WTC11 (cell line): ENCODE data around the gene ASTN2. TPM values are rescaled to one million over a fixed set of nuclear protein-coding genes. Genes with fewer than 3 reads are reported as not detected.

Source experiments
- ATAC-seq: fragments of 200-7000 bp; cut with Tn5 transposase; 2 replicates; pipeline ENCODE4 v1.10.0; 2021; ENCODE audit warnings: mild to moderate bottlenecking, moderate library complexity
- CTCF ChIA-PET: fragments of 300-600 bp; sonication (Branson Sonifier 250); formaldehyde crosslinking; loops from one replicate; lab custom pipeline; 2021; ENCODE audit warnings: antibody characterized with exemption; lab: Charles Lee
- POLR2A ChIA-PET: fragments of 350-600 bp; sonication (Branson Sonifier 250); formaldehyde crosslinking; loops from one replicate; lab custom pipeline; 2021; ENCODE audit warnings: antibody characterized with exemption; lab: Charles Lee
- DNase-seq: peaks from one replicate; pipeline ENCODE4 v3.0.0; 2021; ENCODE audit warnings: low spot score
- H3K27ac Mint-ChIP-seq: 2 replicates; pipeline ENCODE4 v1.8.0; 2021; ENCODE audit warnings: mixed read lengths
- H3K27me3 Mint-ChIP-seq: 2 replicates; pipeline ENCODE4 v1.8.0; 2021; ENCODE audit warnings: low read depth, mild to moderate bottlenecking, moderate library complexity, mixed read lengths
- H3K36me3 Mint-ChIP-seq: 2 replicates; pipeline ENCODE4 v1.8.0; 2021; ENCODE audit warnings: mixed read lengths
- H3K4me1 Mint-ChIP-seq: 2 replicates; pipeline ENCODE4 v1.8.0; 2022; ENCODE audit warnings: mixed read lengths
- H3K4me3 Mint-ChIP-seq: 2 replicates; pipeline ENCODE4 v1.8.0; 2021; ENCODE audit warnings: mild to moderate bottlenecking, moderate library complexity, mixed read lengths
- H3K9me3 Mint-ChIP-seq: 2 replicates; pipeline ENCODE4 v1.8.0; 2021; ENCODE audit warnings: mixed read lengths
- ATF1 ChIP-seq: sonication (generic); formaldehyde crosslinking; IDR thresholded peaks from 2 replicates; pipeline ENCODE4 v1.8.1; 2023; ENCODE audit warnings: mild to moderate bottlenecking, moderate library complexity, missing genetic modification reagents
- CREM ChIP-seq: sonication (generic); formaldehyde crosslinking; IDR thresholded peaks from 2 replicates; pipeline ENCODE4 v1.8.1; 2022; ENCODE audit warnings: mild to moderate bottlenecking, missing genetic modification reagents, moderate library complexity
- FOXJ3 ChIP-seq: sonication (generic); formaldehyde crosslinking; IDR thresholded peaks from 2 replicates; pipeline ENCODE4 v1.9.0; 2021; ENCODE audit warnings: missing genetic modification reagents, mild to moderate bottlenecking, borderline replicate concordance
- GTF2I ChIP-seq: fragments of 250-450 bp; sonication (Bioruptor Pico); conservative IDR thresholded peaks from 2 replicates; pipeline ENCODE4 v1.4.0; 2021; ENCODE audit warnings: mild to moderate bottlenecking
- HMGA2 ChIP-seq: fragments of 250-450 bp; sonication (Bioruptor Pico); IDR thresholded peaks from 2 replicates; pipeline ENCODE4 v1.4.0; 2021; ENCODE audit warnings: mild to moderate bottlenecking, moderate library complexity
- KAT7 ChIP-seq: sonication (generic); formaldehyde crosslinking; IDR thresholded peaks from 2 replicates; pipeline ENCODE4 v1.8.1; 2023; ENCODE audit warnings: missing genetic modification reagents, mild to moderate bottlenecking, borderline replicate concordance
- NR1H2 ChIP-seq: sonication (generic); formaldehyde crosslinking; IDR thresholded peaks from 2 replicates; pipeline ENCODE4 v1.9.0; 2021; ENCODE audit warnings: mild to moderate bottlenecking, moderate library complexity, missing genetic modification reagents
- OVOL2 ChIP-seq: fragments of 250-450 bp; sonication (Bioruptor Pico); IDR thresholded peaks from 2 replicates; pipeline ENCODE4 v1.9.0; 2021; ENCODE audit warnings: mild to moderate bottlenecking, borderline replicate concordance
- RORB ChIP-seq: fragments of 250-450 bp; sonication (Bioruptor Pico); IDR thresholded peaks from 2 replicates; pipeline ENCODE4 v1.9.0; 2021; ENCODE audit warnings: mild to moderate bottlenecking
- SMAD4 ChIP-seq: sonication (generic); formaldehyde crosslinking; IDR thresholded peaks from 2 replicates; pipeline ENCODE4 v1.8.0; 2022; ENCODE audit warnings: mild to moderate bottlenecking, missing genetic modification reagents
- SOX15 ChIP-seq: fragments of 250-450 bp; sonication (Bioruptor Pico); IDR thresholded peaks from 2 replicates; pipeline ENCODE4 v1.9.0; 2021; ENCODE audit warnings: mild to moderate bottlenecking
- TEAD1 ChIP-seq: sonication (generic); formaldehyde crosslinking; IDR thresholded peaks from 2 replicates; pipeline ENCODE4 v1.8.0; 2022; ENCODE audit warnings: mild to moderate bottlenecking, missing genetic modification reagents
- ZNF219 ChIP-seq: sonication (generic); formaldehyde crosslinking; IDR thresholded peaks from 2 replicates; pipeline ENCODE4 v1.8.0; 2023; ENCODE audit warnings: missing genetic modification reagents, mild to moderate bottlenecking, borderline replicate concordance
- ZNF396 ChIP-seq: fragments of 250-450 bp; sonication (Bioruptor Pico); IDR thresholded peaks from 2 replicates; pipeline ENCODE4 v1.8.0; 2021; ENCODE audit warnings: mild to moderate bottlenecking, moderate library complexity, borderline replicate concordance
- total RNA-seq: library from RNA; stranded (reverse); gene quantifications from 3 replicates; pipeline ENCODE4 v1.2.3, GENCODE V29; 2021
- TF ChIP-seq, protein P1 (sequence below): fragments of 250-450 bp; sonication (Bioruptor Pico); IDR thresholded peaks from 2 replicates; pipeline ENCODE4 v1.9.0; 2021; ENCODE audit warnings: moderate library complexity, mild to moderate bottlenecking, inconsistent platforms, borderline replicate concordance
- TF ChIP-seq, protein P2 (sequence below): sonication (generic); formaldehyde crosslinking; IDR thresholded peaks from 2 replicates; pipeline ENCODE4 v1.8.0; 2022; ENCODE audit warnings: missing genetic modification reagents
- TF ChIP-seq, protein P3 (sequence below): fragments of 250-450 bp; sonication (Bioruptor Pico); IDR thresholded peaks from 2 replicates; pipeline ENCODE4 v1.8.0; 2021; ENCODE audit warnings: mild to moderate bottlenecking
- TF ChIP-seq, protein P4 (sequence below): sonication (generic); formaldehyde crosslinking; IDR thresholded peaks from 2 replicates; pipeline ENCODE4 v1.8.0; 2022; ENCODE audit warnings: mild to moderate bottlenecking, missing genetic modification reagents
- TF ChIP-seq, protein P5 (sequence below): sonication (generic); formaldehyde crosslinking; IDR thresholded peaks from 2 replicates; pipeline ENCODE4 v1.8.1; 2022; ENCODE audit warnings: mild to moderate bottlenecking, missing genetic modification reagents, moderate library complexity, borderline replicate concordance
- TF ChIP-seq, protein P6 (sequence below): sonication (generic); formaldehyde crosslinking; IDR thresholded peaks from 2 replicates; pipeline ENCODE4 v1.8.0; 2022; ENCODE audit warnings: mild to moderate bottlenecking, missing genetic modification reagents
- TF ChIP-seq, protein P7 (sequence below): sonication (generic); formaldehyde crosslinking; IDR thresholded peaks from 2 replicates; pipeline ENCODE4 v1.8.1; 2023; ENCODE audit warnings: mild to moderate bottlenecking, missing genetic modification reagents

Gene ASTN2
- total RNA-seq, 1 experiment from 2014 or later: 16.2 TPM

DNA sequence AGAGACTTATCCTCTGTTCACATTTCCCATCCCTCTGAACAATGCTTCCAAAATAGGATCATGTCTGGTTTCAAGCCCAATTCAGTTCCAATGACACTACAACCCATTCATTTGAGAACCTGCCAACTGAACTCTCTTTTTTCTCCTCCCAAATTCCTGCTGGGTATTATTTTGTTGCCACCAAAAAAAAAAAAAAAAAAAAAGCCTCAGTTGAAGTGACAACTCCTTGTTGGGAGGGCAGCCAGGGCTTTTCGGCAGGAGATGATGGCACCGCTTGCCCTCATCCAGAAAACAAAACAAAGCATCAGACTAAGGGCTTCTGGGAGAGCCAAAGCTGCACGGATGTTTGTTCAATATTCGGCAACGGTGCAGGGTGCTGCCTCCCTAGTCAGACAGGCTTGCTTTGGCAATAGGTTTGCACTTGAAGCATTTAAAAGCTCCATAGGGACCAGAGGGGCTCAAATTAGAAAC lies 758.3 kb downstream of the ASTN2 start (continued):
- TF ChIP-seq, protein P1, sequence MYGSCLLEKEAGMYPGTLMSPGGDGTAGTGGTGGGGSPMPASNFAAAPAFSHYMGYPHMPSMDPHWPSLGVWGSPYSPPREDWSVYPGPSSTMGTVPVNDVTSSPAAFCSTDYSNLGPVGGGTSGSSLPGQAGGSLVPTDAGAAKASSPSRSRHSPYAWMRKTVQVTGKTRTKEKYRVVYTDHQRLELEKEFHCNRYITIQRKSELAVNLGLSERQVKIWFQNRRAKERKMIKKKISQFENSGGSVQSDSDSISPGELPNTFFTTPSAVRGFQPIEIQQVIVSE: no peak
- TF ChIP-seq KAT7: no peak
- no peak for TF ChIP-seq OVOL2 (CRISPR knock-in tag)

DNA sequence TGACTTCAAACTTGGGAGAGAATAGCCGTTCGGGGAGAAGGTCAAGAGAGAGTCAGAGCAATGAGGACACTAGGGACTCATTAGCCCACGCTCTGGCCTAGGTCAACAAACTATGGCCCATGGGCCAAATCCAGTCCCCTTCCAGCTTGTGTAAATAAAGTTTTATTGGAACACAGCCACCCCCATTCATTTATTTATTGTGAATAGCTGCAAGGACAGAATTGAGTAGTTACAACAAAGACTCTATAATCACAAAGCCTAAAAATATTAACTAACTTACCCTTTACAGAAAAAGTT lies 760.9 kb downstream of the ASTN2 start:
- ChIA-PET POLR2A (no interaction called here), CTCF (no interaction called here)
- DNase-seq (no peak), ATAC-seq (no peak)
- peaks cover 3% of the 10 kb centered on the region; the same call in 1 of the 2 replicates for H3K36me3 Mint-ChIP-seq
- H3K9me3 Mint-ChIP-seq: no peaks in the 10 kb centered on the region
- H3K4me1 Mint-ChIP-seq: peaks cover 6% of the 10 kb centered on the region; the same call in 1 of the 2 replicates
- H3K27ac Mint-ChIP-seq: no peak overlapping the region
- H3K27me3 Mint-ChIP-seq: no peaks in the 10 kb centered on the region
- no peak overlapping the region for H3K4me3 Mint-ChIP-seq
- TF ChIP-seq, protein P2, sequence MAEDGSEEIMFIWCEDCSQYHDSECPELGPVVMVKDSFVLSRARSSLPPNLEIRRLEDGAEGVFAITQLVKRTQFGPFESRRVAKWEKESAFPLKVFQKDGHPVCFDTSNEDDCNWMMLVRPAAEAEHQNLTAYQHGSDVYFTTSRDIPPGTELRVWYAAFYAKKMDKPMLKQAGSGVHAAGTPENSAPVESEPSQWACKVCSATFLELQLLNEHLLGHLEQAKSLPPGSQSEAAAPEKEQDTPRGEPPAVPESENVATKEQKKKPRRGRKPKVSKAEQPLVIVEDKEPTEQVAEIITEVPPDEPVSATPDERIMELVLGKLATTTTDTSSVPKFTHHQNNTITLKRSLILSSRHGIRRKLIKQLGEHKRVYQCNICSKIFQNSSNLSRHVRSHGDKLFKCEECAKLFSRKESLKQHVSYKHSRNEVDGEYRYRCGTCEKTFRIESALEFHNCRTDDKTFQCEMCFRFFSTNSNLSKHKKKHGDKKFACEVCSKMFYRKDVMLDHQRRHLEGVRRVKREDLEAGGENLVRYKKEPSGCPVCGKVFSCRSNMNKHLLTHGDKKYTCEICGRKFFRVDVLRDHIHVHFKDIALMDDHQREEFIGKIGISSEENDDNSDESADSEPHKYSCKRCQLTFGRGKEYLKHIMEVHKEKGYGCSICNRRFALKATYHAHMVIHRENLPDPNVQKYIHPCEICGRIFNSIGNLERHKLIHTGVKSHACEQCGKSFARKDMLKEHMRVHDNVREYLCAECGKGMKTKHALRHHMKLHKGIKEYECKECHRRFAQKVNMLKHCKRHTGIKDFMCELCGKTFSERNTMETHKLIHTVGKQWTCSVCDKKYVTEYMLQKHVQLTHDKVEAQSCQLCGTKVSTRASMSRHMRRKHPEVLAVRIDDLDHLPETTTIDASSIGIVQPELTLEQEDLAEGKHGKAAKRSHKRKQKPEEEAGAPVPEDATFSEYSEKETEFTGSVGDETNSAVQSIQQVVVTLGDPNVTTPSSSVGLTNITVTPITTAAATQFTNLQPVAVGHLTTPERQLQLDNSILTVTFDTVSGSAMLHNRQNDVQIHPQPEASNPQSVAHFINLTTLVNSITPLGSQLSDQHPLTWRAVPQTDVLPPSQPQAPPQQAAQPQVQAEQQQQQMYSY (CRISPR knock-in tag): no peak
- no peak for TF ChIP-seq SMAD4 (CRISPR knock-in tag)

DNA sequence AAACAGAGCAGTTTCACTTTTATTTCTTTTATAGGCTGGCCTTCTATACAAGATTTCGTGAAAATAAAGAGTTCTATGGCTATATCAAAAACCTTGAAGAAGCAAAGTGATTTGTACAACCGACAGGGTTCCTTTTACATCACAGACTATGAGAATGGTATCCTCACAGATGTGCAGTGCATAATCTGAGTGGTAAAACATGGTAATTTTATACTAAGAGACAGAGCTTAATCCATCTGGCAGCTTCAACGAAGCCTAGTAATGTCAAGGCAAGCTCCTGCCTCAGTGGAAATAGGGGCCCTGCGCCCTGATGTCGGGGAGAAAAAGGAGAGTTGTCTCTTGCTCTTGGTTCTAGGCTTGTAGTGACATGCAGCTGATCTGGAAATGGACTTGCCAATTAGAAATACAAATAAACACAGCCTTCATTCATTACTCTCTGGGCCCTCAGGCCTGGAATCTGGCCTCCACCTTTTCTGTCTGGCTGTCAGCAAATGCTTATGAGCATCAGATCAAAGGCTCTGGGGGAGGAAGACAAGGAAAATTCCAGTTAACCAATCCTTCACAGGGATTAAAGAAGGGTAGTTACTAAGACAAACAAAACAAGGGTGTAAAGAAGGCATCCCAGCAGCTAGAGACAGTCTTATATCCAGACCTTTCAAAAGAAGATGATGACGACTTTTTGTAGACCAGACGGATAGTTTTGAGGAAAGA lies 761.4 kb downstream of the ASTN2 start:
- H3K36me3 Mint-ChIP-seq: peaks cover 3% of the 10 kb centered on the region; the same call in 1 of the 2 replicates
- H3K27me3 Mint-ChIP-seq: no peaks in the 10 kb centered on the region
- H3K4me3 Mint-ChIP-seq: no peak overlapping the region
- no peak for DNase-seq
- CTCF ChIA-PET: no interaction called here
- H3K4me1 Mint-ChIP-seq: peaks cover 4% of the 10 kb centered on the region; the same call in 1 of the 2 replicates
- no peak for TF ChIP-seq KAT7
- TF ChIP-seq RORB (CRISPR knock-in tag): no peak
- TF ChIP-seq GTF2I (CRISPR knock-in tag): no peak
- no peak for TF ChIP-seq TEAD1 (CRISPR knock-in tag)
- no peak for TF ChIP-seq SOX15 (CRISPR knock-in tag)
- TF ChIP-seq, protein P3, sequence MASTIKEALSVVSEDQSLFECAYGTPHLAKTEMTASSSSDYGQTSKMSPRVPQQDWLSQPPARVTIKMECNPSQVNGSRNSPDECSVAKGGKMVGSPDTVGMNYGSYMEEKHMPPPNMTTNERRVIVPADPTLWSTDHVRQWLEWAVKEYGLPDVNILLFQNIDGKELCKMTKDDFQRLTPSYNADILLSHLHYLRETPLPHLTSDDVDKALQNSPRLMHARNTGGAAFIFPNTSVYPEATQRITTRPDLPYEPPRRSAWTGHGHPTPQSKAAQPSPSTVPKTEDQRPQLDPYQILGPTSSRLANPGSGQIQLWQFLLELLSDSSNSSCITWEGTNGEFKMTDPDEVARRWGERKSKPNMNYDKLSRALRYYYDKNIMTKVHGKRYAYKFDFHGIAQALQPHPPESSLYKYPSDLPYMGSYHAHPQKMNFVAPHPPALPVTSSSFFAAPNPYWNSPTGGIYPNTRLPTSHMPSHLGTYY (CRISPR knock-in tag): no peak
- TF ChIP-seq HMGA2 (CRISPR knock-in tag): no peak
- no peak for TF ChIP-seq FOXJ3
- TF ChIP-seq ATF1: no peak
- TF ChIP-seq, all 79 proteins: peak for 0
- POLR2A ChIA-PET: no interaction called here
- Mint-ChIP-seq H3K27ac (no peak overlapping the region), H3K9me3 (no peaks in the 10 kb centered on the region)
- no peak for ATAC-seq

DNA sequence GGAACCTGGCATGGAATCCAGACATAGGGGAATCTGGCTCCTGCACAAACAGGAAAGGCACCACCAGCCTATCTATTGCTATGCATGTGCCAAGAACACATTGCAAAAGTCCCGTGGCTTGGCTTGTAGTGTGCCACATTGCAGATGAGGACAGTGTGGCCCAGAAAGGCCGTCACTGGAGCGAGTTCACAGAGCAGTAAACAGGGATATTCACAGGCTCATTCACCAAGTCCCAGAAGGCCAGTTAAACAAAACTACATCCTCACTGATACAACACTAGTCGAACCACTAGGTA lies 767.4 kb downstream of the ASTN2 start:
- no peaks in the 10 kb centered on the region for H3K9me3 Mint-ChIP-seq
- TF ChIP-seq, protein P4, sequence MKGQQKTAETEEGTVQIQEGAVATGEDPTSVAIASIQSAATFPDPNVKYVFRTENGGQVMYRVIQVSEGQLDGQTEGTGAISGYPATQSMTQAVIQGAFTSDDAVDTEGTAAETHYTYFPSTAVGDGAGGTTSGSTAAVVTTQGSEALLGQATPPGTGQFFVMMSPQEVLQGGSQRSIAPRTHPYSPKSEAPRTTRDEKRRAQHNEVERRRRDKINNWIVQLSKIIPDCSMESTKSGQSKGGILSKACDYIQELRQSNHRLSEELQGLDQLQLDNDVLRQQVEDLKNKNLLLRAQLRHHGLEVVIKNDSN: no peak
- TF ChIP-seq ZNF219 (CRISPR knock-in tag) (no peak), NR1H2 (no peak), ZNF396 (CRISPR knock-in tag) (no peak), CREM (CRISPR knock-in tag) (no peak)
- TF ChIP-seq, protein P5, sequence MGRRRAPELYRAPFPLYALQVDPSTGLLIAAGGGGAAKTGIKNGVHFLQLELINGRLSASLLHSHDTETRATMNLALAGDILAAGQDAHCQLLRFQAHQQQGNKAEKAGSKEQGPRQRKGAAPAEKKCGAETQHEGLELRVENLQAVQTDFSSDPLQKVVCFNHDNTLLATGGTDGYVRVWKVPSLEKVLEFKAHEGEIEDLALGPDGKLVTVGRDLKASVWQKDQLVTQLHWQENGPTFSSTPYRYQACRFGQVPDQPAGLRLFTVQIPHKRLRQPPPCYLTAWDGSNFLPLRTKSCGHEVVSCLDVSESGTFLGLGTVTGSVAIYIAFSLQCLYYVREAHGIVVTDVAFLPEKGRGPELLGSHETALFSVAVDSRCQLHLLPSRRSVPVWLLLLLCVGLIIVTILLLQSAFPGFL (CRISPR knock-in tag): no peak
- TF ChIP-seq, protein P6, sequence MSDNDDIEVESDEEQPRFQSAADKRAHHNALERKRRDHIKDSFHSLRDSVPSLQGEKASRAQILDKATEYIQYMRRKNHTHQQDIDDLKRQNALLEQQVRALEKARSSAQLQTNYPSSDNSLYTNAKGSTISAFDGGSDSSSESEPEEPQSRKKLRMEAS (CRISPR knock-in tag): no peak
- TF ChIP-seq, protein P7, sequence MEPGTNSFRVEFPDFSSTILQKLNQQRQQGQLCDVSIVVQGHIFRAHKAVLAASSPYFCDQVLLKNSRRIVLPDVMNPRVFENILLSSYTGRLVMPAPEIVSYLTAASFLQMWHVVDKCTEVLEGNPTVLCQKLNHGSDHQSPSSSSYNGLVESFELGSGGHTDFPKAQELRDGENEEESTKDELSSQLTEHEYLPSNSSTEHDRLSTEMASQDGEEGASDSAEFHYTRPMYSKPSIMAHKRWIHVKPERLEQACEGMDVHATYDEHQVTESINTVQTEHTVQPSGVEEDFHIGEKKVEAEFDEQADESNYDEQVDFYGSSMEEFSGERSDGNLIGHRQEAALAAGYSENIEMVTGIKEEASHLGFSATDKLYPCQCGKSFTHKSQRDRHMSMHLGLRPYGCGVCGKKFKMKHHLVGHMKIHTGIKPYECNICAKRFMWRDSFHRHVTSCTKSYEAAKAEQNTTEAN: no peak
- TF ChIP-seq, protein P3 (CRISPR knock-in tag): no peak

More for the DNA sequence above, 767.4 kb downstream of the ASTN2 start:
- no peak overlapping the region for H3K27ac Mint-ChIP-seq
- H3K36me3 Mint-ChIP-seq: peaks cover 3% of the 10 kb centered on the region; the same call in 1 of the 2 replicates
- ChIA-PET CTCF (interaction anchor here (0.7 to 2.1 kb wide), 10 partner anchors 12 to 1054 kb away, joined by 3 to 25 read pairs (median 3); no protein-coding TSS in a partner anchor), POLR2A (no interaction called here)
- H3K4me3 Mint-ChIP-seq: no peak overlapping the region
- ATAC-seq: peak; percentile 47
- H3K27me3 Mint-ChIP-seq: no peaks in the 10 kb centered on the region
- H3K4me1 Mint-ChIP-seq: no peaks in the 10 kb centered on the region
- no peak for DNase-seq
